ENCODE data around the gene PSMA7. TPM values are rescaled to one million over a fixed set of nuclear protein-coding genes. Genes with fewer than 3 reads are reported as not detected.
A peak's percentile ranks its signal among the peaks of the same experiment; 100 is the strongest.

The PSMA7 gene
- polyA plus RNA-seq, 1 experiment, result 478 TPM

GRCh38 chr20:62142252-62143080 lies 728 bp downstream of the PSMA7 start:
- H3K36me3 ChIP-seq (ENCODE audit: control insufficient read depth, insufficient read depth, low read length), result peaks cover 22% of the 10 kb centered on the region
- no peak for DNase-seq (ENCODE audit: low read depth)
- ChIA-PET CTCF (interaction anchor here (1.3 to 3.2 kb wide), 4 partner anchors 10 to 131 kb away, joined by 3 to 12 read pairs (median 8); no protein-coding TSS in a partner anchor), POLR2A (no interaction called here)
- H3K27me3 ChIP-seq (ENCODE audit: control insufficient read depth, insufficient read depth, low read length), result no peaks in the 10 kb centered on the region
- peak overlapping the region; percentile 69 for H3K4me3 ChIP-seq (ENCODE audit: low read depth, low read length)
- no peak for TF ChIP-seq CTCF (IDR thresholded peaks at IDR 0.05; ENCODE audit: insufficient read depth, low read depth, low read length)

- Histone ChIP-seq H3K4me3 (ENCODE audit: low read depth, low read length) (peak overlapping the region; percentile 69), H3K36me3 (ENCODE audit: control insufficient read depth, insufficient read depth, low read length) (peaks cover 25% of the 10 kb centered on the region), H3K27me3 (ENCODE audit: control insufficient read depth, insufficient read depth, low read length) (no peaks in the 10 kb centered on the region)
- peak; percentile 43 for TF ChIP-seq CTCF (IDR thresholded peaks at IDR 0.05; ENCODE audit: insufficient read depth, low read depth, low read length)
- POLR2A ChIA-PET, result no interaction called here
- no peak for DNase-seq (ENCODE audit: low read depth)
- CTCF ChIA-PET, result interaction anchor here (0.7 to 3.2 kb wide), 4 partner anchors 73 to 131 kb away, joined by 3 to 12 read pairs (median 8); no protein-coding TSS in a partner anchor
These were observed 1.6 kb downstream of the PSMA7 start for GRCh38 chr20:62141397-62142251.

DNA sequence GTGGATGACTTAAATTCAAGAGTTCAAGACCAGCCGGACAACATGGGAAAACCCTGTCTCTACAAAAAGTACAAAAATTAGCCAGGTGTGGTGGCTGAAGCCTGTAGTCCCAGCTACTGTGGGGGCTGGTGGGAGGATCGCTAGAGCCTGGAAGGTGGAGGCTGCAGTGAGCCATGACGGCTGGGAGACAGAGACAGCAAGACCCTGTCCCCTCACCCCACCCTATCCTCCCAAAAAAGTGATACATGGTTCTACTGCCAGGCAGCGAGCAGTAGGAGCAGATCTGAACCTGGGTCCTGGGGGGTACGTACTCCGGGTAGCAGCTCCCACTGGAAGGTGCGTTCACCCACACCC lies 2.2 kb downstream of the PSMA7 start:
- no peak for TF ChIP-seq CTCF (IDR thresholded peaks at IDR 0.05; ENCODE audit: insufficient read depth, low read depth, low read length)
- DNase-seq (ENCODE audit: low read depth), result no peak
- ChIA-PET POLR2A (no interaction called here), CTCF (interaction anchor here (0.7 to 3.2 kb wide), 4 partner anchors 72 to 130 kb away, joined by 3 to 12 read pairs (median 8); no protein-coding TSS in a partner anchor)
- Histone ChIP-seq H3K27me3 (ENCODE audit: control insufficient read depth, insufficient read depth, low read length) (no peaks in the 10 kb centered on the region), H3K36me3 (ENCODE audit: control insufficient read depth, insufficient read depth, low read length) (peaks cover 27% of the 10 kb centered on the region), H3K4me3 (ENCODE audit: low read depth, low read length) (no peak overlapping the region)

GRCh38 chr20:62139636-62140035 lies 3.6 kb downstream of the PSMA7 start:
- POLR2A ChIA-PET, result no interaction called here
- no peak for TF ChIP-seq CTCF (IDR thresholded peaks at IDR 0.05; ENCODE audit: insufficient read depth, low read depth, low read length)
- Histone ChIP-seq H3K27me3 (ENCODE audit: control insufficient read depth, insufficient read depth, low read length) (no peaks in the 10 kb centered on the region), H3K4me3 (ENCODE audit: low read depth, low read length) (no peak overlapping the region), H3K36me3 (ENCODE audit: control insufficient read depth, insufficient read depth, low read length) (peaks cover 33% of the 10 kb centered on the region)
- DNase-seq (ENCODE audit: low read depth), result no peak
- CTCF ChIA-PET, result interaction anchor here (3.2 kb wide), 1 partner anchor 114 kb away, joined by 12 read pairs; no protein-coding TSS in a partner anchor

DNA sequence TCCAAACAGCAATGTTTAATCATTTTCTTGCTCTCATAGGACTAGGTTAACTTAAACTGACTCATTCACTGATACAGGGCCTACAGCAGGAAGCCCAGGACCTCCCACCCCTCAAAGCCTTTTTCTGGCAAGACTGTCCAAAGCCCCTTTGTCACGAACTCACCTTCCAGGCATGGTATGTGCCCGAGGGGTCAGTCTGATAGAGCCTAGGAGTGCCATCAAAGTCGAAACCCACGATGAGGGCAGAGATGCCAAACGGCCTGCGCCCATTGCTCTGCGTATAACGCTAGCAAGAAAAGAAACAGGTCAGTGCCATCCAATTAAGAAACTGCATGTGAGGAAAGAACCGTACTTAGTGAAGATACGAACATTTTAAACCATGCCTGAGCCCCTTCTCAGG lies 4.3 kb downstream of the PSMA7 start:
- DNase-seq (ENCODE audit: low read depth), result no peak
- Histone ChIP-seq H3K27me3 (ENCODE audit: control insufficient read depth, insufficient read depth, low read length) (no peaks in the 10 kb centered on the region), H3K4me3 (ENCODE audit: low read depth, low read length) (no peak overlapping the region), H3K36me3 (ENCODE audit: control insufficient read depth, insufficient read depth, low read length) (peaks cover 35% of the 10 kb centered on the region)
- ChIA-PET CTCF (interaction anchor here (1.0 to 4.1 kb wide), 5 partner anchors 16 to 128 kb away, joined by 3 to 33 read pairs (median 10); no protein-coding TSS in a partner anchor), POLR2A (no interaction called here)
- no peak for TF ChIP-seq CTCF (IDR thresholded peaks at IDR 0.05; ENCODE audit: insufficient read depth, low read depth, low read length)

All from BJ (cell line).